Endothelial cell of umbilical vein (primary cell): ENCODE results near the gene TMC6. TPM values are rescaled to one million over a fixed set of nuclear protein-coding genes. Genes with fewer than 3 reads are reported as not detected.

Experiments used
- BruUV-seq: library from RNA; stranded (reverse); fragments of 400-500 nt; replicated peaks from 2 replicates; lab custom pipeline; 2021; lab: Mats Ljungman, UMichigan
- CTCF ChIA-PET: fragments of 300-600, 350-600 bp; sonication (Branson Sonifier 250); formaldehyde crosslinking; loops from one replicate; lab custom pipeline; 2021; ENCODE audit warnings: antibody characterized with exemption, inconsistent platforms; lab: Charles Lee
- POLR2A ChIA-PET: fragments of 300-600, 350-600 bp; sonication (Branson Sonifier 250); formaldehyde crosslinking; loops from one replicate; lab custom pipeline; 2021; ENCODE audit warnings: antibody characterized with exemption, inconsistent platforms; lab: Charles Lee
- DNase-seq: peaks from one replicate; pipeline ENCODE4 v3.0.0-alpha.2; 2011; ENCODE audit warnings: low read depth, low spot score
- FAIRE-seq: peaks from 2 replicates; lab custom pipeline; 2011; peaks lifted over from hg19 to GRCh38; lab: Jason Lieb, UNC
- H2AFZ ChIP-seq: 2 replicates; pipeline ENCODE4 v1.6.0; 2012; ENCODE audit warnings: low read depth, low read length, control low read depth, inconsistent platforms
- H3K27ac ChIP-seq: 2 replicates; pipeline ENCODE4 v1.5.1; 2011; ENCODE audit warnings: low read depth, mild to moderate bottlenecking, control low read depth, low read length, moderate library complexity; ENCODE audit not compliant: insufficient read depth
- H3K27me3 ChIP-seq, 2 experiments: 2 replicates each; pipeline versions ENCODE4 v1.6.0 to v1.6.1; 2011; ENCODE audit warnings: low read length in 2 of 2, mixed read lengths in 1 of 2; ENCODE audit not compliant: control insufficient read depth in 2 of 2, insufficient read depth in 2 of 2
- H3K36me3 ChIP-seq, 2 experiments: 2 replicates in 1 of 2; 3 replicates in 1 of 2; pipeline ENCODE4 v1.5.1; 2011; ENCODE audit warnings: low read length in 2 of 2, mild to moderate bottlenecking in 1 of 2, moderate library complexity in 1 of 2; ENCODE audit not compliant: control insufficient read depth in 2 of 2, insufficient read depth in 2 of 2; ENCODE audit errors: extremely low read depth in 1 of 2
- H3K4me1 ChIP-seq: 3 replicates; pipeline ENCODE4 v1.5.1; 2011; ENCODE audit warnings: mild to moderate bottlenecking, low read length; ENCODE audit not compliant: control insufficient read depth, insufficient read depth; ENCODE audit errors: extremely low read depth
- H3K4me2 ChIP-seq: 2 replicates; pipeline ENCODE4 v1.6.1; 2011; ENCODE audit warnings: low read length, control low read depth, mixed read lengths; ENCODE audit not compliant: insufficient read depth
- H3K4me3 ChIP-seq, 3 experiments: fragments of 200-600 bp in 1 of 3; sonication (generic), shearing (Covaris generic) in 1 of 3; replicated peaks in 1 of 3; 2 replicates each; pipeline ENCODE4 v1.5.1; 2011 to 2016; ENCODE audit warnings: control low read depth in 3 of 3, low read length in 3 of 3, mild to moderate bottlenecking in 2 of 3, inconsistent platforms in 1 of 3, low read depth in 1 of 3, moderate library complexity in 1 of 3; ENCODE audit not compliant: insufficient read depth in 1 of 3
- H3K79me2 ChIP-seq: 2 replicates; pipeline ENCODE4 v1.6.0; 2012; ENCODE audit warnings: low read length, inconsistent platforms; ENCODE audit not compliant: control insufficient read depth, insufficient read depth
- H3K9ac ChIP-seq: replicated peaks from 2 replicates; pipeline ENCODE3; 2011; ENCODE audit warnings: low read length, control low read depth; ENCODE audit not compliant: insufficient read depth; ENCODE audit errors: extremely low read depth
- H3K9me1 ChIP-seq: replicated peaks from 3 replicates; pipeline ENCODE4 v1.6.0; 2011; ENCODE audit warnings: mild to moderate bottlenecking, low read length; ENCODE audit not compliant: control insufficient read depth, insufficient read depth; ENCODE audit errors: extremely low read depth
- H3K9me3 ChIP-seq: replicated peaks from 2 replicates; pipeline ENCODE4 v1.5.1; 2012; ENCODE audit warnings: low read length, inconsistent platforms; ENCODE audit not compliant: control insufficient read depth, insufficient read depth
- H4K20me1 ChIP-seq: replicated peaks from 2 replicates; pipeline ENCODE3; 2011; ENCODE audit warnings: mild to moderate bottlenecking, low read length; ENCODE audit not compliant: control insufficient read depth, insufficient read depth; ENCODE audit errors: extremely low read depth
- EZH2 ChIP-seq: IDR thresholded peaks from 2 replicates; pipeline ENCODE4 v1.6.1; 2012; ENCODE audit warnings: borderline replicate concordance, low read depth, mild to moderate bottlenecking, moderate library complexity, low read length, inconsistent platforms; ENCODE audit not compliant: severe bottlenecking
- FOS ChIP-seq: IDR thresholded peaks from 2 replicates; pipeline ENCODE4 v1.6.1; 2011; ENCODE audit warnings: mild to moderate bottlenecking, low read length, moderate library complexity, borderline replicate concordance; ENCODE audit not compliant: insufficient read depth
- MAX ChIP-seq: IDR thresholded peaks from 2 replicates; pipeline ENCODE4 v1.6.1; 2011; ENCODE audit not compliant: insufficient read depth, insufficient read length
- POLR2AphosphoS5 ChIP-seq: IDR thresholded peaks from 2 replicates; pipeline ENCODE4 v1.6.1; 2012; ENCODE audit warnings: low read depth, mild to moderate bottlenecking, control low read depth, low read length, moderate library complexity; ENCODE audit not compliant: insufficient read depth
- dilution Hi-C: fragments of 300-500 bp; cut with MboI; formaldehyde crosslinking; loops from one replicate; pipeline ENCODE4 v1.15.0; 2019; ENCODE audit warnings: low sequenced_read_pairs; ENCODE audit not compliant: extremely low pct_ligation_motif_present
- intact Hi-C: fragments of 100-400 bp; cut with micrococcal nuclease; formaldehyde crosslinking; loops from one replicate; pipeline ENCODE4 v1.10.0; 2022
- polyA plus RNA-seq, 4 experiments: library from polyadenylated mRNA; depleted of rRNA in 3 of 4; stranded (reverse) in 3 of 4; unstranded in 1 of 4; fragments of >200 nt; gene quantifications; 2 replicates each; pipeline versions ENCODE4 v1.2.1 to v1.2.3, GENCODE V29; 2011 to 2012; ENCODE audit warnings: missing spikeins in 1 of 4
- total RNA-seq: library from RNA; stranded (reverse); gene quantifications from 2 replicates; pipeline ENCODE4 v1.2.3, GENCODE V29; 2021

Gene TMC6
- total and polyA plus RNA-seq, 2 donors (not counting 3 experiments of a cell fraction or from before 2014, with no cell fraction given) = 23.2 to 72.4 TPM

- Histone ChIP-seq H3K4me2 (no peak overlapping the region), H3K9me3 (no peaks in the 10 kb centered on the region), H3K9me1 (no peaks in the 10 kb centered on the region), H2AFZ (no peak overlapping the region), H3K27me3 (no peaks in the 10 kb centered on the region), H3K79me2 (no peaks in the 10 kb centered on the region), H4K20me1 (no peaks in the 10 kb centered on the region), H3K27ac (no peak overlapping the region), H3K4me1 (peaks cover 18% of the 10 kb centered on the region), H3K4me3 (no peak overlapping the region), H3K36me3 (no peaks in the 10 kb centered on the region), H3K9ac (no peak overlapping the region)
- intact Hi-C loops = loop anchor here (5.0 kb wide), 1 partner anchor 35 kb away; the partner anchor contains the start of gene SYNGR2
- TF ChIP-seq MAX (no peak), EZH2 (no peak), FOS (no peak)
- DNase-seq (no peak), FAIRE-seq (no peak)
- ChIA-PET POLR2A (no interaction called here), CTCF (no interaction called here)
- dilution Hi-C loops = no loop called here
- BruUV-seq = no TSS peak
Observed at GRCh38 chr17:78132767-78133178, 4.2 kb upstream of the TMC6 start.

- Histone ChIP-seq H2AFZ (no peak overlapping the region), H3K4me3 (no peak overlapping the region), H3K36me3 (no peaks in the 10 kb centered on the region), H3K9me1 (no peaks in the 10 kb centered on the region), H3K9ac (no peak overlapping the region), H3K9me3 (no peaks in the 10 kb centered on the region), H3K27me3 (no peaks in the 10 kb centered on the region), H3K4me1 (peaks cover 23% of the 10 kb centered on the region), H3K27ac (no peak overlapping the region), H3K79me2 (no peaks in the 10 kb centered on the region), H3K4me2 (no peak overlapping the region), H4K20me1 (no peaks in the 10 kb centered on the region)
- FAIRE-seq = no peak
- TF ChIP-seq POLR2AphosphoS5 = no peak
- peak; percentile 5 for TF ChIP-seq EZH2
- POLR2A ChIA-PET = no interaction called here
- dilution Hi-C loops = no loop called here
- intact Hi-C loops = loop anchor here (5.0 kb wide), 1 partner anchor 35 kb away; the partner anchor contains the start of gene SYNGR2
- DNase-seq = no peak
- CTCF ChIA-PET = no interaction called here
- no TSS peak for BruUV-seq
Observed at GRCh38 chr17:78132084-78132676, 3.6 kb upstream of the TMC6 start.
